GM10266 (cell line): Measurements from ENCODE around the gene MYO15B.
A peak's percentile ranks its signal among the peaks of the same experiment; 100 is the strongest.
"Not testable (repeated sequence)": the region's sequence is repeated elsewhere in the genome, so short reads cannot be mapped to it uniquely, and the experiment has no call there.

ENCODE experiments used
- DNase-seq: peaks from one replicate; pipeline ENCODE4 v3.0.0; 2012; ENCODE audit errors: extremely low spot score
- TF ChIP-seq, protein P1 (sequence below): IDR thresholded peaks from 2 replicates; pipeline ENCODE4 v1.5.1; 2012; ENCODE audit warnings: mild to moderate bottlenecking, low read depth; ENCODE audit not compliant: control insufficient read depth, insufficient read depth; ENCODE audit errors: missing control alignments

The MYO15B gene

DNA sequence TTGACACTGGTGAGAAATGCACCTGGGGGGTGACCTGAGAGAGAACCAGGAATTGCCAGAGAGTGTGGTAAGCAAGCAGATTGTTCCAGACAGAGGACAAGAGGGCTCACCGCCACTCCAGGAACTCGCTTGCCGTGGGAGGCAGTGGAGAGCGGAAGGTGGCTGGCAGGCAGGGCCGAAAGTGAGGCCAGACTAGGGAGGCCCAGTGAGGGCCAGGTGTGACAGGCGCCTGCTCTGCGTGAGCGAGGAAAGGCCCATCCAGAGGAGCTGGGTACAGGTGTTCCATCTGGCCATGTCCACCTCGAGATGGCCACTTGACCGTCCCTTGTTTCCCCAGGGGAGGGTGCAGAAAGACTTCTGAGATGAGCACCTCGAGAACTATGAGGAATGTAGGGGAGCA is 11.9 kb upstream of the MYO15B start:
- no peak for DNase-seq
- TF ChIP-seq, protein P1, sequence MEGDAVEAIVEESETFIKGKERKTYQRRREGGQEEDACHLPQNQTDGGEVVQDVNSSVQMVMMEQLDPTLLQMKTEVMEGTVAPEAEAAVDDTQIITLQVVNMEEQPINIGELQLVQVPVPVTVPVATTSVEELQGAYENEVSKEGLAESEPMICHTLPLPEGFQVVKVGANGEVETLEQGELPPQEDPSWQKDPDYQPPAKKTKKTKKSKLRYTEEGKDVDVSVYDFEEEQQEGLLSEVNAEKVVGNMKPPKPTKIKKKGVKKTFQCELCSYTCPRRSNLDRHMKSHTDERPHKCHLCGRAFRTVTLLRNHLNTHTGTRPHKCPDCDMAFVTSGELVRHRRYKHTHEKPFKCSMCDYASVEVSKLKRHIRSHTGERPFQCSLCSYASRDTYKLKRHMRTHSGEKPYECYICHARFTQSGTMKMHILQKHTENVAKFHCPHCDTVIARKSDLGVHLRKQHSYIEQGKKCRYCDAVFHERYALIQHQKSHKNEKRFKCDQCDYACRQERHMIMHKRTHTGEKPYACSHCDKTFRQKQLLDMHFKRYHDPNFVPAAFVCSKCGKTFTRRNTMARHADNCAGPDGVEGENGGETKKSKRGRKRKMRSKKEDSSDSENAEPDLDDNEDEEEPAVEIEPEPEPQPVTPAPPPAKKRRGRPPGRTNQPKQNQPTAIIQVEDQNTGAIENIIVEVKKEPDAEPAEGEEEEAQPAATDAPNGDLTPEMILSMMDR, result no peak

DNA sequence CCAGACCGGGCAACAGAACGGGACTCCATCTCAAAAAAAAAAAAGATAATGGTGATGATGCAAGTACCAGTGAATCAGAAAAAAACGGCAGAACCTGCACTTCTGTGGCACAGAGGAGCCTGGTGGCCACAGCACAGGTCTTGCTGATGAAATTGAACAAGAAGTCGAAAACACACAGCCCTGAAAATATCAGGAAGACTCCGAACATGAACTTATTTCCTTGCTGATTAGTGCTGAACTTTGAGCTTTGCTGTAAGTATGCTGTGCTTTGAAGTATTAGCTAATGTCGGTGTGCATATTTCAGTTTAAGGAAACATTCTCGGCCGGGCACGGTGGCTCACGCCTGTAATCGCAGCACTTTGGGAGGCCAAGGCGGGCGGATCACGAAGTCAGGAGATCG is 10.9 kb upstream of the MYO15B start:
- TF ChIP-seq, protein P1, result no peak
- no peak for DNase-seq

DNA sequence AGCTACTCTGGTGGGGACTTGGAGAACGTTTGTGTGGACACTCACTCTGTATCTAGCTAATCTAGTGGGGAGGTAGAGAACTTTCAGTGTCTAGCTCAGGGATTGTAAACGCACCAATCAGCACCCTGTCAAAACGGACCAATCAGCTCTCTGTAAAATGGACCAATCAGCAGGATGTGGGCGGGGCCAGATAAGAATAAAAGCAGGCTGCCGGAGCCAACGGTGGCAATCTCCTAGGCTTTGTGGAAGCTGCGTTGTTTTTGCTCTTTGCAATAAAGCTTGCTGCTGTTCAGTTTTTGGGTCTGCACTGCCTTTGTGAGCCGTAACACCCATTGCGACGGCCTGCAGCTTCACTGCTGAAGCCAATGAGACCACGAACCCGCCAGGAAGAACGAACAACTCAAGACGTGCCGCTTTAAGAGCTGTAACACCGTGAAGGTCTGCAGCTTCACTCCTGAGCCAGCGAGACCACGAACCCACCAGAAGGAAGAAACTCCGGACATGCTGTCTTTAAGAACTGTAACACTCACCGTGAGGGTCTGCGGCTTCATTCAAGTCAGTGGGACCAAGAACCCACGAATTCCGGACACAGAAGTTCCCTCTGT is 6.4 kb upstream of the MYO15B start:
- DNase-seq, result not testable (repeated sequence)

DNA sequence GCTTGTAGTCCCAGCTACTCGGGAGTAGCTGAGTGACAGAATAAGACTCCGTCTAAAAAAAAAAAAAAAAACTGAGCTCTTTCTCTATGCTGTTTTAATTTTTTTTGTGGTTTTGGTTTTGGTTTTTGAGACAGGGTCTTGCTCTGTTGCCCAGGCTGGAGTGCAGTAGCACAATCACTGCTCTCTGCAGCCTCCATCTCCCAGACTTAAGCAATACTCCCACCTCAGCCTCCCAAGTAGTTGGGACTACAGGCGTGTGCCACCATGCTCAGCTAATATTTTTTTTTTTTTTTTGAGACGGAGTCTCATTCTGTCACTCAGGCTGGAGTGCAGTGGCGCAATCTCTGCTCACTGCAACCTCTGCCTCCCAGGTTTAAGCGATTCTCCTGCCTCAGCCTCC is 4.4 kb upstream of the MYO15B start:
- not testable (repeated sequence) for DNase-seq

DNA sequence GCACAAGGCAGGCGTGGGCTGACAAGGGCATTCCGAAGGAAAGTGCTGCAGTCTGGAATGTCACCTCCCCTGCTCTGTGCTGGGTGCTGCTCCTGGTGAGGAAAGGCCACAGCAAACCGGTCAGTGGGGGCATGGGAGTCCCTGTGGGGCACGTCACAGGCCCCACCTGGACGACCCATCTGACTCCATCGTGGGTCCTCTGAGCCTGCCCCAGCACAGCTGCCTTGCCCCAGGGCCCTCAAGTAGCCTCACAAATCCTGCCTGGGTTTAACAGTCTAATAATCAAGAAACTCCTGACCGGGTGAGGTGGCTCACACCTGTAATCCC is 2.8 kb upstream of the MYO15B start:
- no peak for DNase-seq
- TF ChIP-seq, protein P1, result no peak

DNA sequence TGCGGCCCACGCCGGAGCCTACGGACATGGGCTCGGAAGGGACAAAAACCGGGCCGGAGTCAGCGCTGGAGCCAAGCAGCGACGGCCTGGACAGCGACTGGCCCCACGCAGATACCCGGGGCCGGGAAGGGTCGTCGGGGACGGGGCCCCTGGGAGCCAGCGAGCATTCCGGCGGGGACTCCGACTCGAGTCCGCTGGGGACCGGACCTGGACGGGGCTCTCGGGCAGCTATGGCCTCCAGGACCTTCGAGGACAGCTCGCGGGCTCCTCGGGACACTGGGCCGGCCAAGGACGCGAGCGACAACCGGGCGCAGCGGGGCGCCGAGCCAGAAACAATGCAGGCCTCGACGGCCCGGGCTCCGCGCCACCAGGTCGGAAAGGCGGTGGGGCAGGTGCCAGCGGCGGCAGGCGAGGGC is 1.0 kb downstream of the MYO15B start:
- TF ChIP-seq, protein P1, result no peak
- DNase-seq, result no peak

DNA sequence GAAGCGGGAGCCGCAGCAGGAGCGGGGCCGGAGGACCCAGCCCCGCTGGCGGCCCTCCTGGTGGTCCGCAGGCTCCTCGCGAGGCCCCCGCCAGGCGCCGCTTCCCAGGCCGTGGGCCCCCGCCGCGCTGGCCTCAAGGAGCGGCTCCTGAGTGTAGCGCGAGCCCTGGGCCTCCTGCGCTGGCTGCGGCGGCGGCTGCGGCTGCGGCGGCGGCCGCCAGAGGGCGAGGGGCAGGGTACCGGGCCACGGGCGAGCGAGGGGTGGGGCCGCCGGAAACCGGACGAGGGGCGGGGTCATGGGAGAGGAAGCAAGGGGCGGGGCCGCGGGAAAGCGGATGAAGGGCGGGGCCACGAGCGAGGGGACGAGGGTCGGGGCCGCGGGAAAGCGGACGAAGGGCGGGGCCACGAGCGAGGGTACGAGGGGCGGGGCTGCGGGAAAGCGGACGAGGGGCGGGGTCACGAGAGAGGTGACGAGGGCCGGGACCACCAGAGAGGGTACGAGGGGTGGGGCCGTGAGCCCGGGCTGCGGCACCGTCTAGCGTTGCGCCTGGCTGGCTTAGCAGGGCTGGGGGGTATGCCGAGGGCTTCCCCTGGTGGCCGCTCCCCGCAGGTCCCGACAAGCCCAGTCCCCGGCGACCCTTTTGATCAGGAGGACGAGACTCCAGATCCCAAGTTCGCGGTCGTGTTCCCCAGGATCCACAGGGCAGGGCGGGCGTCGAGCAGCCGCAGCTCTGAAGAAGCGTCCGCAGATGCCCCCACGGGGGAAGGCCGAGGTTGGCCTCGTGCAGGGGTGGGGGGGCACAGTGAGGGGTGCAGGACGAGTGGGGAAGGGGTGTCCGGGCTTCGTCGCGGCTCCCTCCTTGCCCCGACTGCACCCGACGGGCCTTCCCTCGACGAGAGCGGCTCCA is 1.7 kb downstream of the MYO15B start:
- TF ChIP-seq, protein P1, result peak; percentile 86
- peak; percentile 100 for DNase-seq

DNA sequence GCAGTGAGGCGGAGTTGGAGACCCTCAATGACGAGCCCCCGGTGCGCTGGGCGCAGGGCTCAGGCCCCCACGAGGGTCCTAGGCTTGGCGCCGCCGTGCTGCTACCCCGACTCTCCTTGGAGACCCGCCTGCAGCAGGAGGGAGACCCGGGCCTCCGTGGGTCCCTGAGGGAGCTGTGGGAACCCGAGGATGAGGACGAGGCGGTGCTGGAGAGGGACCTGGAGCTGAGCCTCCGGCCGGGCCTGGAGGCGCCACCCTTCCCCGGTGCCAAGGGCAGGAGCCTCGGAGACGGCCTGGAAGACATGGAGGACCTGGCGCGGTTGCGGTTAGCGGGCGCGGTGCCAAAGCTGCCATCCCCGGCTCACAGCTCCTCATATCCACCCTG is 2.3 kb downstream of the MYO15B start:
- TF ChIP-seq, protein P1, result no peak
- no peak for DNase-seq
